Endothelial cell (in vitro differentiated cells): ENCODE measurements around the gene RMI1. TPM values are rescaled to one million over a fixed set of nuclear protein-coding genes. Genes with fewer than 3 reads are reported as not detected.

Experiments
- DNase-seq: peaks from one replicate; pipeline ENCODE4 v3.0.0; 2021; ENCODE audit warnings: low spot score
- H3K27ac Mint-ChIP-seq: one replicate; pipeline ENCODE4 v1.8.0; 2021; ENCODE audit warnings: mixed read lengths, inconsistent platforms; ENCODE audit not compliant: unreplicated experiment
- H3K27me3 Mint-ChIP-seq: one replicate; pipeline ENCODE4 v1.8.0; 2021; ENCODE audit warnings: mild to moderate bottlenecking, moderate library complexity, mixed read lengths, inconsistent platforms; ENCODE audit not compliant: unreplicated experiment
- H3K36me3 Mint-ChIP-seq: one replicate; pipeline ENCODE4 v1.8.0; 2021; ENCODE audit warnings: mild to moderate bottlenecking, low read depth, mixed read lengths, inconsistent platforms; ENCODE audit not compliant: unreplicated experiment
- H3K4me1 Mint-ChIP-seq: one replicate; pipeline ENCODE4 v1.8.0; 2021; ENCODE audit warnings: mild to moderate bottlenecking, mixed read lengths, inconsistent platforms; ENCODE audit not compliant: unreplicated experiment
- H3K4me3 Mint-ChIP-seq: one replicate; pipeline ENCODE4 v1.8.0; 2021; ENCODE audit warnings: mild to moderate bottlenecking, mixed read lengths, inconsistent platforms; ENCODE audit not compliant: unreplicated experiment
- H3K9me3 Mint-ChIP-seq: one replicate; pipeline ENCODE4 v1.8.0; 2021; ENCODE audit warnings: mixed read lengths, inconsistent platforms; ENCODE audit not compliant: unreplicated experiment
- total RNA-seq: library from RNA; stranded (reverse); fragmentation: NEBNext Ultra II Directional; extraction: Animal tissue kit (Norgen Biotek cat#: 25700); gene quantifications from one replicate; pipeline ENCODE4 v1.2.1, GENCODE V29; 2021; ENCODE audit not compliant: unreplicated experiment
- TF ChIP-seq, protein P1 (sequence below): fragments of 200-600 bp; sonication (generic); IDR thresholded peaks from one replicate; pipeline ENCODE4 v1.5.0; 2021; ENCODE audit warnings: antibody characterized with exemption; ENCODE audit not compliant: unreplicated experiment

RMI1 gene
- total RNA-seq, 1 donor from 2014 or later, result 11.5 TPM

DNA sequence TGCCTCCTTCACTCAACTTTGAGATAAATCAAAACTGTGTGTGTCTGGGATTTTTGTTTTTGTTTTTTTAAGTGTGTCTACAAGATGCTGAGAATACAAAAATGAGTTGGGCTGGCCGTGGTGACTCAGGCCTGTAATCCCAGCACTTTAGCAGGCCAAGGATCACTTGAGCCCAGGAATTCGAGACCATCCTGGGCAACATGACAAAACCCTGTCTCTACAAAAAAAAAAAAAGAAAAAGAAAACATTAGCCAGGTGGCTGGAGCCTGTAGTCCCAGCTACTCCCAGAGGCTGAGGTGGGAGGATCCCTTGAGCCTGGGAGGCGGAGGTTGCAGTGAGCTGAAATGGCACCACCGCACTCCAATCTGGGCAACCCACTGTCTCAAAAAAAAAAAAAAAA, 21.5 kb upstream of the RMI1 start:
- Mint-ChIP-seq H3K27me3 (peaks cover 8% of the 10 kb centered on the region), H3K4me1 (peaks cover 11% of the 10 kb centered on the region), H3K27ac (no peak overlapping the region), H3K9me3 (no peaks in the 10 kb centered on the region), H3K36me3 (no peaks in the 10 kb centered on the region), H3K4me3 (no peak overlapping the region)
- TF ChIP-seq, protein P1, sequence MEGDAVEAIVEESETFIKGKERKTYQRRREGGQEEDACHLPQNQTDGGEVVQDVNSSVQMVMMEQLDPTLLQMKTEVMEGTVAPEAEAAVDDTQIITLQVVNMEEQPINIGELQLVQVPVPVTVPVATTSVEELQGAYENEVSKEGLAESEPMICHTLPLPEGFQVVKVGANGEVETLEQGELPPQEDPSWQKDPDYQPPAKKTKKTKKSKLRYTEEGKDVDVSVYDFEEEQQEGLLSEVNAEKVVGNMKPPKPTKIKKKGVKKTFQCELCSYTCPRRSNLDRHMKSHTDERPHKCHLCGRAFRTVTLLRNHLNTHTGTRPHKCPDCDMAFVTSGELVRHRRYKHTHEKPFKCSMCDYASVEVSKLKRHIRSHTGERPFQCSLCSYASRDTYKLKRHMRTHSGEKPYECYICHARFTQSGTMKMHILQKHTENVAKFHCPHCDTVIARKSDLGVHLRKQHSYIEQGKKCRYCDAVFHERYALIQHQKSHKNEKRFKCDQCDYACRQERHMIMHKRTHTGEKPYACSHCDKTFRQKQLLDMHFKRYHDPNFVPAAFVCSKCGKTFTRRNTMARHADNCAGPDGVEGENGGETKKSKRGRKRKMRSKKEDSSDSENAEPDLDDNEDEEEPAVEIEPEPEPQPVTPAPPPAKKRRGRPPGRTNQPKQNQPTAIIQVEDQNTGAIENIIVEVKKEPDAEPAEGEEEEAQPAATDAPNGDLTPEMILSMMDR, result no peak
- DNase-seq, result no peak

DNA sequence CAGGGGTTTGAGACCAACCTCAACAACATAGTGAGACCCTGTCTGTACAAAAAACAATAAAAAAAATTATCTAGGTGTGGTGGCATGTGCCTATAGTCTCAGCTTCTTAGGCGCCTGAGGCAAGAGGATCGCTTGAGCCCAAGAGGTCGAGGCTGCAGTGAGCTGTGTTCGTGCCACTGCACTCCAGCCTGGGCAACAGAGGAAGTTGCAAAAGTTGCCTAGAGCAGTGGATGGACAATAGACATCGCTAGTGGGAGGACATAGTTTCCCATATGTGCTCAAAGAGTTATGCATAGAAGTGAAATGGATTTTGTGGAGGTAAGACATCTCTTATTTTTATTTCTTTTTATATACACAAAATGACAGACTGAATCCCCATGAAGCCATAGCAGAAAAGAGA, 19.6 kb upstream of the RMI1 start:
- H3K4me1 Mint-ChIP-seq, result peaks cover 8% of the 10 kb centered on the region
- peaks cover 5% of the 10 kb centered on the region for H3K27me3 Mint-ChIP-seq
- H3K27ac Mint-ChIP-seq, result no peak overlapping the region
- H3K36me3 Mint-ChIP-seq, result no peaks in the 10 kb centered on the region
- no peak overlapping the region for H3K4me3 Mint-ChIP-seq
- no peak for DNase-seq
- no peaks in the 10 kb centered on the region for H3K9me3 Mint-ChIP-seq
- TF ChIP-seq, protein P1, result no peak

DNA sequence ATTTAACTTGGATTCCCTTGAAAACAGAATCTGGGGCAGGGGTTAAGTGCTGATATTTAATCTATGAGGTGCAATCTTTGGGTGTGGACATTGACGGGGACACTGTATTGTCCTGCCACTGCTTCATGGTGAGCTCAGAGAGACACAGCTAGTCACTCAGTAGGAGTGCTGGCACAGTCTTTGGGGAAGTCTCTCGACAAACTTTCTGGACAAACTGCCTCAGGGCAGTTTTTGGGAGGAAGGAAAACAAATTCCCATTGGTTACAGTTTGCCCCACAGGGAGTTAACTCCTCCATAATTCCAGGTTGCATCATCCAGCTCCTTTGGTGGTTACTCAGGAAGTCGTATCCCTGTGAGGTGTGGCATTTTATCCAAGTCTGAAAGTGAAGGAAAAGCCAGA, 18.4 kb upstream of the RMI1 start:
- TF ChIP-seq, protein P1, result no peak
- Mint-ChIP-seq H3K27me3 (no peaks in the 10 kb centered on the region), H3K36me3 (peaks cover 4% of the 10 kb centered on the region), H3K9me3 (no peaks in the 10 kb centered on the region), H3K4me1 (no peaks in the 10 kb centered on the region), H3K4me3 (no peak overlapping the region), H3K27ac (no peak overlapping the region)
- DNase-seq, result no peak

DNA sequence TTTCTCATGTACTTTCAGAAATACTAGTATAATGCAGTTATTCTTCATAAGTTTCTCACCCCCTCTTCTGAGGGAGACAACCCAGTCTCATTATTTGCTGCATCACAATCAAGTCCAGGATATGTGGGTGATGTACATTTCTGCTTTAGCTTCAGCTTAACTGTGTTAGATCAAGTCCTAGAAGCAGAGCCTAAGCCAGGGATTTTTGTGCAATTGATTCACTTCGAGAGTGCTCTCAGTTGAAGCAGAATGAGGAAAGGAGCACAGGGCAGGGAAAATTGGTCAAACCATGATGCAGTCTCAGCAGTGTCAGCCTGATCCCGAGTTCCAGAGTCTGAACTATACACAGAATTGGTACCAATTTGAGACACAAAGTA, 15.6 kb upstream of the RMI1 start:
- Mint-ChIP-seq H3K9me3 (no peaks in the 10 kb centered on the region), H3K27ac (no peak overlapping the region), H3K4me3 (no peak overlapping the region), H3K4me1 (no peaks in the 10 kb centered on the region), H3K36me3 (peaks cover 19% of the 10 kb centered on the region), H3K27me3 (no peaks in the 10 kb centered on the region)
- no peak for DNase-seq
- TF ChIP-seq, protein P1, result no peak

DNA sequence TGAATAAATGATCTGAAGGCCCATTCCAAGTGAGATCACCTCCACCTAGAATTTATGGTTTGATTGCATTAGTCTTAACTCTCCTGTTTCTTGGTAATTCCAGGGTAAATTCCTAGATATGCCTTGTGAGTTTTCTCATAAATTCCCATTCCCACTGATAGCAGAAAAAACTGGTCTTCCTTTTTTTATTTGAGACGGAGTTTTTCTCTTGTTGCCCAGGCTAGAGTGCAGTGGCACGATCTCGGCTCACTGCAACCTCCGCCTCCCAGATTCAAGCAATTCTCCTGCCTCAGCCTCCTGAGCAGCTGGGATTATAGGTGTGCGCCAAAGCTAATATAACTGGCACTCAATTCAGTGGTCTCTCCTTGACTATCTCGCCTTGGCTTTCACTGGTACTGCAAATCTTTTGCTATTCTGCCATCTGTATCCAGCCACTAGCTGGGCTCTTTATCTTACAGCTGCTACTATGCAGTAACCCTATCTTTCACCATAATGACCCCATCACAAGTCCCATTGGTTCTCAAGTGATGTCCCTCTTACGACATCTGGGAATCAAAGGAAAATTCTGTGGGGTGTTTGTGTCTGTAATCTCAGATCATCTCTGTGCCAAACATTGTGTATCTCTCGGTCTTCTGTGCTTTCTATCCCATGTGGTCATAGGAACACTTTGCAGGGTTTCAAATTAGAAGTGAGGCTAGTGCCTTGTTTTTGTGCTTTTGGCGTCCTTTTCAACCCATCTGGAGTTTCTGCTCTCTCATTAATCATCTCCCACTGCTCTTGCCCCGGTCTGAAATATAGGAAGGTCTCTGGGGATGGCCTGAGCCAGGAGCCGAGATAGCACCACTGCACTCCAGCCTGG, 15.0 kb upstream of the RMI1 start:
- Mint-ChIP-seq H3K27ac (no peak overlapping the region), H3K27me3 (no peaks in the 10 kb centered on the region), H3K36me3 (peaks cover 24% of the 10 kb centered on the region), H3K9me3 (no peaks in the 10 kb centered on the region), H3K4me3 (no peak overlapping the region), H3K4me1 (no peaks in the 10 kb centered on the region)
- TF ChIP-seq, protein P1, result no peak
- no peak for DNase-seq
